GM18909 (cell line): ENCODE results near the gene ZDHHC11B.
"Not testable (repeated sequence)": the region's sequence is repeated elsewhere in the genome, so short reads cannot be mapped to it uniquely, and the experiment has no call there.

Source experiments
- ATAC-seq: cut with Tn5 transposase; IDR thresholded peaks from one replicate; pipeline ENCODE4 v1.9.1; 2021; ENCODE audit warnings: mild to moderate bottlenecking; ENCODE audit not compliant: unreplicated experiment, poor library complexity

The ZDHHC11B gene

DNA sequence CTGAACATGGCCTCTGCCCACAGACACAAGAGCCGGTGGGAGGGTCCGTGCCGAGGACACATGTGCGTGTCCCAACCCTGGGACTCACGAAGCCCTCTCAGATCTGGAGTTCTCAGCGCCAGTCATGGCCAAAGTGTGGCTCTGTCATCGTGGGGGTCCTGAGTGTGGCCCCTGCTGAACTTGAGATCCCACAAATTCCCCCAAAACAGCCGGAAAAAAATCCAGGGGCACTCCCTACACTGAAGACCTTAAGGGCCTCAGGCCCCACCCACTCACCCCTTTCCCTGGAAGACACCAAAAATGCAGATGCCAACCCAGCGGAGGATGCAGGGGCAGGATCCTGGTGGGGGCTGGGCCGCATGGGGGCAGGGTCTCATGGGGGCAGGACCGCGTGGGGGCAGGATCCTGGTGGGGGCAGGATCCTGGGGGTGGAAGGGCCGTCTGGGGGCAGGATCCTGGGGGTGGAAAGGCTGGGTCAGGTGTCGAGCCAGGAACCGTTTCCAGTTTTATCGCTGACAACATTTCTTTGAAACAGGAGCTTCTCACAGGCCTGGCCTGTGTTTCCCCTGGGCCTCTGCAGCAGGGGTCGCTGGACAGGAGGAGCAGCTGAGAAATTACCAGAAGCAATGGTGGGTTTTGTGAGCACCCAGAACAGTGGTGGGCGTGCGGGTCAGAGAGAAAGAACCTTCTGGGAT, 13.3 kb downstream of the ZDHHC11B start:
- ATAC-seq, result not testable (repeated sequence)

DNA sequence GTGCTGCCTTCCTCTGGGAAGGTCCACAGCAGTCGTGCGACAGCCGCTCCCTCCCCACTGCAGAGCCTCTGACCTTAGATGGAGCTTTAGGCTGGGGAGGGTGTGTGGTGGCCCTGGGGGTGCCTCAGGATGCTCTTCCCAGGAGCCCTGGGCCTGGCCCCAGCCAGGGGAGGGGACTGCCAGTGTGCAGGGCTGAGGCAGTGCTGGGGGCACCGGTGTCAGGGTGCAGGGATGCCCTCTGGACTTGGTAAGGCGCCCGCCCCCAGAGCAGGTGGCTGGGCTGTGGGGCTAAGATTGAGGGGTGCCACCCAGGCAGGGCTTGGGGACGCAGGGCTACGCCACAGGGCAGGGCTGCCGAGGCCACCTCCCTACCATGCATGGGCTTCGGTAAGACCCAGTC, 13.9 kb downstream of the ZDHHC11B start:
- ATAC-seq, result not testable (repeated sequence)

DNA sequence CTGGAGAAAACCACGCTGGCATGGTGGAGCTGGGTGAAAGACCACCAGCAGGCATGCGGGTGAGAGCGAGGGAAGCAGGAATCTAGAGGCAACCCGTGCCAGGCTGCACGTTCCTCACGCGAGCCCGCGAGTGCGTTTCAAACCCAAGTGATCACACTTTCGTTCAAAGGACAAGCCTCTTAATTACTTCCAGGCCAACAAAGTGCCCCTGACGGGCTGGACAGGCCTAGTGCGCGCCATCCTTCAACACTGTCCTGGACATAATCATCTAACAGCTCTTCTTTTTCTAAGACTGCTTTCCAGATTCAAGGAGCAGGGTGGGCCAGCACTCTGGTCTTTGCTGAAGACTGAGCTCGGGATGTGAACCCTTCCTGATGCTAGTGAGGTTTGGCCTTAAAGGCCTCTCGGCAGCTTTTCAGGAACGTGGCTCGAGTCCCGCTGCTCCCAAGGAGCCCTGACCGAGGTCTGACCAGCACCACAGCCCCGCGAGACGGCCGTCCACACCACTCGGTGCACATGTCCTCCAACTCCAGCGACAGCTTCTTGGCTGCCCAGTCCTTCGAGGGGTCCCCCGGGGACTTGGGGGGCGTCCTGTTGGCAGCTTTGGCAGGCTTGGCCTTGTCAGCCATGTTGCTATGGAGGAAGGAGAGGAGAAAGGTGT, 14.9 kb downstream of the ZDHHC11B start:
- not testable (repeated sequence) for ATAC-seq

DNA sequence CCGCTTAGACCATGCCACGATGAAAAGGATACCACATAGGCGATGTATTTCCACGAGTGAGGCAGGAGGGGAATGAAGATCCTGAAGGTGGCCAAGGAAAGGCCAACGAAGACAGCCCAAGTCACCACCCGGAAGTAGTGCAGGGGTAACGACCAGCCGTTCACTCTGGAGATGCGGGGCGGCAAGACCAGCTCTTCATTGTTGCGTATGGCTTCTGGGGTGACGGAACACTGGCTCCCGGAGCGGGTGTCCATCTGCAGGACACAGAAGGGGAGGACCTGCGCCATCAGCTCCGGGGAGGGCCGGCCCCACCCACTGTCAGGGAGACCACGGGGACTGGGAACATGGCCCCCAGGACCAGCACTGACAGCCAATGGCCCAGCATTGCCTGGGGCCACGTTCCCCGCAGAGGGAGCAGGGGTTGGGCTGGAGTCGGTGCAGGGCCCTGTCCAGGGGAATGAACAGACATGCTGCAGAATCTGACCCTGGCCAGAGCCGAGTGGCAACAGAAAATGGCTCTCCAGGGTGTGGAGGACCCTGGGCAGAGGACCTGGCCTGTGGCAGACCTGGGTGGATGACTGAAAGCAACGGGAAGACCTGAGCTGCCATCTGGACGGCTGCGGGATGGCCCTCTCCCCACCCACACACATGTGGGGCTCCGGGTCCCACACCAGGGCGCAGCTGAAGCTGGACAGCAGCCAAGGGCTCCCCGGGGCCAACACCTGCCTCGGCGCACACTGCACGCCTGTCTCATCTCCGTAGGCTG, 17.7 kb downstream of the ZDHHC11B start:
- ATAC-seq, result no peak

DNA sequence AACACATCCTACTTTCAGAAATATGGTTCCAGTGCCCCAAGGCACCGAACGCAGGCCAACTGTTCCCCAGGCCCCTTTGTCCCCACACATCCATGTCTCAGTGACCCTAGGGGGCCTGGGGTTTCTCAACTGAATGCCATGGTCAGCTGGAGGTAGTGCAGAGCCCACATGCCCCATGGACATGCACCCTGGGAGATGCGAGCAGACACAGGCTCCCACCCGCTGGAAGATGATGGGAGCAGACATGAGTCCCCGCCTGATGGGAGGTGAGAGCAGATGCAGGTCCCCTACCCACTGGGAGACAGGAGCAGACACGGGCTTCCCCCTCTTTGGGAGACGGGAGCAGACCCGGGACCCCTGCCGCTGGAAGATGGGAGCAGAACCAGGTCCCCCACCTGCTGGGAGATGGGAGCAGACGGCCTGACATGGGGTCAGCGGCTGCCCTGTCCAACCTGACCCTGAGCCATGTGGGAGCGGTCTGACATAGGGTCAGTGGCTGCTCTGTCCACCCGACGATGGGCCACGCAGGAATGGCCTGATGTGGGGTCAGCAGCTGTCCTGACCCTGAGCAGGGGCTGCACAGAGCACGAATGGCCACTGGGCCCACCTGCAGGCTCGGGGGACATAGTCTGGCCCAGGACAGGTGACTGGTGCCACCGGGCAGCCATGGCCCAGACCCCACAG, 18.4 kb downstream of the ZDHHC11B start:
- no peak for ATAC-seq

DNA sequence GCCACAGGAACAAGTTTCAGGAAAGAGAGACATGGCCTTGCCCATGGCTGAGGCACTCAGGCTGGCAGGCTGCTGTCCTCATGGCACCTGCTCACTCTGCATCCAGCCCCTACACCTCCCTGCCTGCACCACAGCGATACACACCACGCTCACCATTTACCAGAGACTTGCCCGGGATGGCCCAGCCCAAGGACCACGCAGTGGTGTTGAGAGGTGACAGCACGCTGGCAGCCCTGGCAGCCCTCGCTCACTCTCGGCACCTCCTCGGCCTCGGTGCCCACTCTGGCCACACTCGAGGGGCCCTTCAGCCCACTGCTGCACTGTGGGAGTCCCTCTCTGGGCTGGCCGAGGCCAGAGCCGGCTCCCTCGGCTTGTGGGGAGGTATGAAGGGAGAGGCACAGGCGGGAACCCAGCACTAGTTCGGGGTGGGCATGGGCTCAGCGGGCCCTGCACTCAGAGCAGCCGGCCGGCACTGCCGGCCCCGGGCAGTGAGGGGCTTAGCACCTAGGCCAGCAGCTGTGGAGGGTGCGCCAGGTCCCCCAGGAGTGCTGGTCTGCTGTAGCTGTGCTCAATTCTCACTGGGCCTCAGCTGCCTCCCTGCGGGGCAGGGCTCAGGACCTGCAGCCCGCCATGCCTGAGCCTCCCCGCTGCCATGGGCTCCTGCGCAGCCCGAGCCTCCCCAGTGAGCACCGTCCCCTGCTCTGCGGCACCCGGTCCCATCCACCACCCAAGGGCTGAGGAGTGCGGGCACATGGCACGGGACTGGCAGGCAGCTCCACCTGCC, 20.3 kb downstream of the ZDHHC11B start:
- no peak for ATAC-seq

DNA sequence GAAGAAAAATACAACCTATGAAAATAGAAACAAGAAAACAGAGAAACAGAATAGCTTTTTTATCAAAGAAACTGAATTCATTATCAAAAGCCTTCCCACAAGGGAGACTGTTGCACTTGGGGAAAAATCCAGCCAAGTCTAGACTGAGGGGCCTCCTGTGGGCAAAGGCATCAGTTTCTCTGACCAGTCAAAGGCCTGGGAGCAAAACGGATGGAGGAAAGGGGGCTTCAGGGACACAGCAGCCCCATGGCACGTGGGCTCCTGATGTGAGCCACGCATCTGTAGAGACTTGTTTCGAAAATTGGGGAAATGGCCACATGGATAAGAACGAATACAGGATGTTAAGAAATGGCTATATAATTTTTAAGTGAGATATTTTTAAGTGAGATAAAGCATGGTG, 21.1 kb downstream of the ZDHHC11B start:
- no peak for ATAC-seq

DNA sequence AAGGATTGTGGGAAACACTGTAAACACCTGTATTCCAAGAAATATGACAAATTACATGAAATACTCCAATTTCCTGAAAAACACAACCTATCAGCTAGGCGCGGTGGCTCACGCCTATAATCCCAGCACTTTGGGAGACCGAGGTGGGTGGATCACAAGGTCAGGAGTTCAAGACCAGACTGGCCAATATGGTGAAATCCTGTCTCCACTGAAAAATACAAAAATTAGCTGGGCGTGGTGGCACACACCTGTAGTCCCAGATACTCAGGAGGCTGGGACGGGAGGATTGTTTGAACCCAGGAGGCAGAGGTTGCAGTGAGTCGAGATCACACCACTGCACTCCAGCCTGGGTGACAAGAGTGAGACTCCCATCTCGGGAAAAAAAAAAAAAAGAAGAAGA, 21.5 kb downstream of the ZDHHC11B start:
- ATAC-seq, result not testable (repeated sequence)

DNA sequence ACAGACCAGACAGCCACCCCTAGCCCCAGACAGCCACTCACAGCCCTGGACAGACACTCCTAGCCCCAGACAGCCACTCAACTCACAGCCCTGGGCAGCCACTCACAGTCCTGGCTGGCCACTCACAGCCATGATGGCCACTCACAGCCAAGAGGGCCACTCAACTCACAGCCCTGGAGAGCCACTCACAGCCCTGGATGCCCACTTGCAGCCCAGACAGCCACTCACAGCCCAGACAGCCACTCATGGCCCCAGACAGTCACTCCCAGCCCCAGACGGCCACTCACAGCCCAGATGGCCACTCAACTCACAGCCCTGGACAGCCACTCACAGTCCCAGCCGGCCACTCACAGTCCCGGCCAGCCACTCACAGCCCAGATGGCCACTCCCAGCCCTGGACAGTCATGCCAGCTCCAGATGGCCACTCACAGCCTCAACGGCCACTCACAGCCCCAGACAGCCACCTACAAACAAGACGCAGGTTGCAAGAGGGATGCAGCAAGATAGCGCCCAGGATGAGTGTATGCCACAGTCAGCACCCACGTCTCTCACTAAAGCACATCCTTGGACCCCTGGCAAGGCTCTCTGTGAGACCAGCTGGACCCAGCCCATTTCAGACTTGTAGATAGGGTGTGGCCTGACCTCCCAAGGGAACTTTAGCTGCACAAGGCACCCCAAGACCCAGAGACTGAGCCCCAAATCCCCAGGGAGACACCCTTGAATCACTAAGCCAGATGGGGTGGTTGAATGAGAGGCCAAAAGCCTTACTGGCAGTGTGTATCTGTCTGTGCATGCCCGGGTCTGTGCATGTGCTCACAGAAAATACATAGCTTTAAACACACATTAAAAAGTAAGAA, 22.4 kb downstream of the ZDHHC11B start:
- no peak for ATAC-seq

DNA sequence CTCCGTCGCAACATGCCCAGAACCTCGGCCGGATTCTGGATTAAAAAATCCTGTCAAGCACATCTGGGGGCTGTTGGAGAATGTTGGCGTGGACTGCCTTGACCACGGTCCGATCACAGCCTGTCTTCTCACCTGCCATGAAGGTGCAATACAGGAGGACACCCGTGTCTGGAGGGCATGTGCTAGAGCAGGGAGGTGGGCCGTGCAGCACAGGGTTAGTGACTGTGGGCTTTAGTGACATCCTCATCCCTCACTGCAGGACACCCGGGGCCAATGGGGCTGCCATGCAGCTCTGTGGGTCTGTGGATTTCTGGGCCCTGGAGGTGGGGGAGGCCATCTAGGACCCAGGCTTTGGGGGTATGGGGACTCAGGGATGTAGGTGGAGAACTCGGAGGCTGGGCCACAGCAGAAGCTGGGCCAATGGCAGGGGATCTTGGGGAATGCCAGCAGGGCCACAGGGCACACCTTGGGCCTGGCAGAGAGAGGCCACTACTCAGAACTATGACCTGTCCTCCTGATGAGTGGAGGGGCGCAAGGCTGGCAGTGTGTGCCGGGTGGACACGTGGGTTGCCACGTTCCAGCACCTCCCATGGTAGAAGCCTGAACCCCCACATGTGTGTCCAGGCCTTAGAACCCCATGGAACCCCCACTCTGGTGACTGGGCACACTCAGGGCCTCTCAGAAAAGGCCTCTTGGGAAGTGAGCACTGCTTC, 23.3 kb downstream of the ZDHHC11B start:
- no peak for ATAC-seq

DNA sequence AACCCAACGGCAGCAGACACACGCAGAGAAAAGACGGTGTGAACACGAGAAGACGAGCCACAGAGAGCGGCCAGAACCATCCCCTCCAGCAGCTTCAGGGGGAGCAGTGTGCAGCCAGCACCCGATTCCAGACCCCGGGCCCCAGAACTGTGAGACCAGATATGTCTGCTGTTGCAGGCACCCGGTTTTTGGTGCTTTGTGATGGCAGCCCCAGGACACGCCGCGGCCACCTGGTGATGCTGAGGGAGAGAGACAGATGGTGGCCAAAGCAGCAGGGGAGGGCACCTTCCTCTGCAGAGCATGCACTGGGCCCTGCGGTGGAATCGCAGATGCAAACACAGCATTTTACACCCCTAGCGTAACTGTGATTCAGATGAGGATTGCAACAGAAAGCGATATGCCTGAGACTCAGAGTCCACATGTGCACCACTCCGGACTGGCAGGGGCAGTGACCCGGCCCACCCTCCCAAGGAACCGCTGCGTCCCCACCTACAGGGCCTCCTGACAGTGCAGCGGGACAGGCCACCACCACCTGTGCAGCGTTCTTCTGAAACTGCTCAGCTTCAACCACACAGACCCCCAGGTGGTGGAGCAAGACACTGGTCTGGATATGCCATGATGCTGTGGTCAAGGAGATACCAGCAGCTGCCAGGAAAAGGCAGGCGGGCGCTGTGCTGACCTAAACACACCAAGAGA, 24.0 kb downstream of the ZDHHC11B start:
- no peak for ATAC-seq

DNA sequence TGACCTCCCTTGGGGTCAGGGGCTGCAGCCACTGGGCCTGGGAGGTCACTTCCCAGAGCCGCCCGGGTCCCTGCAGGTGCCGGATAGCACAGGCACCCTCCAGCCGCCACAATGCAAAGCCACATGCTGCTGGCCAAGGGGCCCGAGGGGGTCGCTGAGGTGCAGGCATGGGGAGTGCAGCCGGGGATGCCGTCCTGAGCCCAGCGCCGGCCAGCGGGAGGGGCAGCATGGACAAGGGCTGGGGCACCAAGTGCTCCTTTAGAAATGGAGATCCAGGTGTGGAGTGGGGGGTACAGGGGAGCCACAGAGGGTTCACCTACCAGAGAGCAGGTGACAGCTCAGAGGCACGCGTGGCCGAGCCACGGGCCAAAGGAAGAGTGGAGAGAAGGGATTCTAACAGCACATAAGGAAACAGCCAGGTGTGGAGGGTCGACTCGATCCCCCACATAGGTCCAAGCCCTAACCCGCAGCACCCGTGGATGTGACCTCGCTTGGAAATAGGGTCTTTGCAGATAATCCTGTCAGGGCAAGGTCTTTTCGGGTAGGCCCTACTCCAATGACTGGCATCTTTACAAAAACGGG, 24.7 kb downstream of the ZDHHC11B start:
- ATAC-seq, result no peak

DNA sequence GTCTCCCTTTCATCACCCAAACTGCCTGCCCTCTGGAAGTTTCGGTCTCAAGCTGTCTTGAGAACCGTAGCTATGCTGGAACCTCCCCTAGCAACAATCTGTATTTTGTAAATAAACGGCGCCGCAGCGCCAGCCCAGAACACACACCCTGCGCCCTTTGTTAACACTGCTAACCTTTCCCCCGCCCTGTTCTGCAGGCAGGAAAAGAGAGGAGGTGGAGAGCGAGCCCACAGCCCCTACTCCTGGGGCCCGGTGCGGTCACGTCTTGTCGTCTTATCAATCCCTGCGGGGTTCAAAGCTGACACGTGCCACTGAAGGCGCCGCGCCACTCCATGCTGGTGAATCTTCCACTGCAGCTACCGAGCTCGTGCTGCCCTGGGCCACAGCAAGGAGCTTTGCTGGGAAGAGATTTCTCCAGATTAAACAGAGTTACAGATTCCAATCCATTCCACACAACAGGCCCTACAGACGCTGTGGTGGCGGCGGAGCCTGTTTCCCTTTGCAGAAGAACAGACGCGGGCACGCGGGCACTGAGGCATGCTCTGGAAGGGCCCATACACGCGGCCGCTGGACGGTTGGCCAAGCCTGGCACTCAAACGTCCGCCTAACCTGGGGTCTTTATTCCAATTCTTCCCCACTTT, 25.3 kb downstream of the ZDHHC11B start:
- no peak for ATAC-seq

DNA sequence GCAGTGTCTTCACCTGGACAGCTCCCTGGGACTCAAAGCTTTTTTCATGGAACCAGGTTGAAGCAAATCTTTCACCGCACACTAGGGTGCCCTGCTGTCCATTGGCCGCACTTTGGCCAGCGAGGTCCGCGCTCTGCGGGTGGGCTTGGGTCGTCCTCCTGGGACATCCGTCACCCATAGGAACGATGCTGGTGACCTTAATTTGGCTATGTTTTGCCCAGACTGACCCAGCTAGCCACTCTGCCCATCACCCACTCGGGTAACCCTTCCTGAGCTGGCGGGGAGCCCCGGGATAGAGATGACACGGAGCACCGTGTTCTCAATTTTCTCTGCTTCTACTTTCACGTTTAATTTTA, 25.9 kb downstream of the ZDHHC11B start:
- ATAC-seq, result no peak

DNA sequence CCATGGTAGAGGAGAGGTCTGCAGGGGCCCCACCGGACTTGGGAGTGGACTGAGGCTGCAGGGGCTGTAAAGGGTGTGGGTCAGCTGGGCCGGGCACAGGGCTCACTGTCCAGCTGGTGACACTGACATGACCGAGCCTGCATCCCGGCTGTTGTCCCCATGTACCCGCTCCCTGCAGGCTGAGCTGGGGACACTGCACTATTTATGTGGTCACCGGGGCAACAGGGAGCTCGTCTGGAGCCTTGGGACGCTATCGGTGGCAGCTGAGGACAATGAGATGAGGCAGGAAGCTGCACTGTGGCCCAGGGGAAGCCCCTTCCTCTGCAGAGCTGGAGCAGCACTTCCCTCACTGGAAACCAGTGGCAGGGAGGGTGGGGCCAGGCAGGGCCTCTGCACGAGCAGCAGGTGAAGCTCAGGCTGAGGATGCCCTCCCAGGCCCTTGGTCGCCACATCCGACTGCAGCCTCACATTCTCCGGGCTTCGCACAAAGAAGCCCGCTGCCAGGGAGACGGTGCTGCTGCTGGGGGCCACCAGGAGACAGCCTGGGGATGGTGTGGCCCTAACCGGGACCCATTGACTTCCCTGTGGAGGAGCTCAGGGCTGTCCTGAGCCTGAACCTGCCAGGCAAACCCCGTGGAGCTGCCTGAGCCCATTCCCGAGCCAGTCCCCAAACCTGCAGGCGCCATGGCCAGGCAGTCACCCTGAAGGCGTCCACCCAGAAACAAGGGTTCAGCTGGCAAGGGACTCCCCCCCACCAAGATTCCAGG, 26.4 kb downstream of the ZDHHC11B start:
- ATAC-seq, result no peak

DNA sequence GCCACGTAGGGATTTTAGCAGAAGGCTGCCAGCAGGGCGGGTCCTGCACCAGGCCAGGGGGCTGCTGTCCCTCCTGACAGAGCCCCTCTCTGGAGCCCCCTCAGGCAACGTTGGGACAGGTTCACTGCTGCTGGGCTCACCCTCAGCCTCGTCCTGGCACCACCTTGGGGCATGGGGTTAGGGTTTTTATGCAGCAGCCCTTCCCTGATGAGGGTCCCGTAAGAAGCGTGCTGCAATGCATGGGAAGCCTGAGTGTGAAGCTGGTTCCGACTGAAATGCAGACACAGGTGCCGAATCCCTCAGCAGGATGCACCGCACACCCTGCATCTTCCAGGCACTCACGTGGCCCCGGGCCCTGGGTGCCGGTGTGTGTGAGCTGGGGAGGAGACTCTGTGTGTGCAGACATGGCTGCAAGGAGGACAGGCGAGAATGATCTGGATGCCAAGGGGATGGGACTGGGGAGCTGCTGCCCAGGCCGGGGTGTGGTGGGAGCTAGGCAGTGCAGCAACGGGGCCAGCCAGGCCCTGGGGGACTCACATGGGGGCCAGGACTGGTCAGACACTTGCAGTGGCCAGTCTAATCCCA, 27.1 kb downstream of the ZDHHC11B start:
- no peak for ATAC-seq
